ENCODE data around the gene APOBEC2. TPM values are rescaled to one million over a fixed set of nuclear protein-coding genes. Genes with fewer than 3 reads are reported as not detected.

The APOBEC2 gene
- total RNA-seq, 2 donors from 2014 or later: not detected

DNA sequence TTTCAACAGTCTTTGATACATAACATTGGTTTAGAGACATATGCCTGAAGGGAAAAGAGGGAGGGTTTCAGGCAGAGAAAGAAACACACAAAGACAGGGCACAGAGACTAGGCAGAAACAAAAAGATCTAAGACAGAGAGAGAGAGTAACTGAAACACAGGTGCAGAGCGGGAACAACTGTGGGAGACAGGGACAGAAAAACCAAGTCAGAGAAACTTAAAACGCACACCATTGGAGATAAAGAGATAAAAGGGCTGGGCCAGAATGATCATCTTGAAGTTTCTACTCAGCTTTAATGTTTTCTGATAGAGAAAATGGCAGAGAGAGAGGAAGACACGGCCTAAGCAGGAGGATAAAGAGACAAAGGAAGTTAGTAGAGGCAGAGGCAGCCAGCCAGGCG, 25.8 kb upstream of the APOBEC2 start:
- no peaks in the 10 kb centered on the region for H3K9me3 ChIP-seq (ENCODE audit: control insufficient read depth, low read length, poor library complexity, severe bottlenecking)
- DNase-seq (no peak), ATAC-seq (no peak)
- Mint-ChIP-seq H3K36me3 (ENCODE audit: low read depth) (no peaks in the 10 kb centered on the region), H3K27me3 (no peaks in the 10 kb centered on the region), H3K4me3 (peak overlapping the region; percentile 95), H3K4me1 (peaks cover 25% of the 10 kb centered on the region), H3K27ac (peak overlapping the region; percentile 95)

DNA sequence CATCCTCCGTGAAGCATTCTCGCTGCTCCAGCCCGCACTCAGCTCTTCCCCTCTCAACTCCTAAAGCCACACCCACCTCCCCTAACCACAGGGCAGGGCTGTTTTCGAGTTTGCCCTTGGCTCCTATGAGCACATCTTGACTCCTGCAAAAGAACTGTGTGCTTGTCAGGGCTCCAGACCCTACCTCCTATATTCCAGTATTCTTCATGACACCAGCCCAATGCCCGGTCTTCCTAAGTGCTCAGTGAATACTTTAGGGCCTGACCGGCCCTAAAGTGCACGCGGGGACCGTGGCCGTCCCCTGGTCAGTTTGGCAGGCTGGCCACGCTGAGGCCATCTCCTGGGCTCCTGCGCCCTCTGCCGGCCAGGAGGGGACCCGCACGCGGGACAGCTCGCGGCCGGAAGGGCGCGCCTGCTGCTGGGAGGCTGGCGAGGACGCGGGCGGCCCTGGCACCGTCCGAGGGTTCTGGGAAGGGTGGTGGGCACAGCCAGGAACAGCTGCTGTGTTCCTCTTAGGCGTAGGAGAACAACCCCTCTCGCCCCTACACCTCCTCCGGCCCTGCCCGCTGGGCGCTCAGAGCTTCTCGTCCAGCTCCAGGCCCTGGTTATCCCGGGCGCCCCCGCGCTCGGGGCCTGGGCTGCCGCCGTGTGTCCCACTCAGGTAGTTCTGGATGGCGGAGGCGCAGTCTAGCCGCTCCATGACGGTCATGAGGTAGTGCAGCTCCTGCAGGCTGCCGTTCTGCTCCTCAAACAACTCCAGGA, 25.0 kb upstream of the APOBEC2 start:
- H3K4me3 Mint-ChIP-seq: peak overlapping the region; percentile 95
- H3K9me3 ChIP-seq (ENCODE audit: control insufficient read depth, low read length, poor library complexity, severe bottlenecking): no peaks in the 10 kb centered on the region
- no peaks in the 10 kb centered on the region for H3K36me3 Mint-ChIP-seq (ENCODE audit: low read depth)
- ATAC-seq (peak; percentile 93), DNase-seq (peak; percentile 61 to 76 (median 68))
- peak overlapping the region; percentile 95 for H3K27ac Mint-ChIP-seq
- H3K4me1 Mint-ChIP-seq: peaks cover 25% of the 10 kb centered on the region
- no peaks in the 10 kb centered on the region for H3K27me3 Mint-ChIP-seq

DNA sequence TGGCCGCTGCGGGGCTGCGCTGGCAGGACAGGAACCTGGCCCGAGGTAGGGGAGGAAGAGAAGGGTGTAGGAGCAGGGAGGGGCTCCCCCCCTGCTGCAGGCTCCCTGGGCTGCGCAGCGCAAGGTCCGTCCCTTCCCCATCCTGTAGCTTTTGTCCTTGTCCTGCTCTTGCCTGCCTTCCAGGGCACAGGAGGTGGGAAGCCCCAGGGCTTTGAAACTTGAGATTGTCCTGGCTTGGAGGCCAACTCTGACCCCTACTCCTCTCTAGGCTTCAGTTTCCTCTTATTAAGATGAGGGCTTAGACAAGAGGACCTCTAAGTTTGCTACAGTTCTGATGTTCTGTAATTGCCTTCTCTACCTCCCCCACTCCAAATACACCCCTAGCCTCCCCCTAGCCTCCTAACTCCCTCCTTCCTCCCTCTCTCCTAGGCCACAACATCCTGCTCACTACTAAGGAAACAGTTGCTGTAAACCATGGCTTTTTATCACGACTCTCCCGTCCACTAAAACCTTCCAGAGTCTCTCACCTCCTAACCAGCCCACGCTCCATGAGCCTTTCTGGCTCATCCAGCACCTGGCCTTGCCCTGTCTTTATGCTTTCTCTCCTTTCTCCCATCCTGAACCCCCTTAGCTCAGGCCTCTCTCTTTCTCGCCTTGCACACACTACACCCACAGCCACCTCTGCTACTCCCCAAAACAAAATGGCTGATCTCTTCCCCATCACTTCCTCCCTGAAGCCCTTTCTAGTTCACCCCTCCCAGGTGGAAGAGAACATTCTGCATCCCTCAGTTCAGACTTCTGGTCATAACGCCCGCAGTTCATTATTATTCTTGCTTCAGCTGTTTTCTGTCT, 24.2 kb upstream of the APOBEC2 start:
- Mint-ChIP-seq H3K4me3 (peak overlapping the region; percentile 95), H3K4me1 (peaks cover 30% of the 10 kb centered on the region), H3K27me3 (no peaks in the 10 kb centered on the region), H3K27ac (peak overlapping the region; percentile 95), H3K36me3 (ENCODE audit: low read depth) (peaks cover 5% of the 10 kb centered on the region)
- H3K9me3 ChIP-seq (ENCODE audit: control insufficient read depth, low read length, poor library complexity, severe bottlenecking): no peaks in the 10 kb centered on the region
- ATAC-seq (no peak), DNase-seq (no peak)

DNA sequence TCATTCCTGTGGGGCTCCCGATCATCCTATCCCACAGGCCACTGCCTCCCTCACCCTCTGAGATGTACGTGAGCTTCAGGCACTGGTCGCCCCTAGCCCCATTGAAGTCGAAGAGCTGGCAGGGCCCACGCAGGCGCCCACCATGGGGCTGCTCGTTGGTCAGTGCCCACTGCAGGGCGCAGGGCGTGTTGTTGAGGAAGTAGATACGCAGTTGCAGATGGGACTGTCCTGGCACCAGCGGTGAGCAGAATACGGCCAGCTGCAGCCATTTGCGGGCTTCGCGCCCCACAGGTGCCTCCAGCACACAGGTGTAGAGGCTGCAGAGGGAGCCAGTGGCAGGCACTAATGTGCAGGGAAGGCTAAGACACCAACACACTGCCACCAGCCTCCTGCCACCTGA, 20.2 kb upstream of the APOBEC2 start:
- no peak overlapping the region for H3K4me3 Mint-ChIP-seq
- peaks cover 20% of the 10 kb centered on the region for H3K4me1 Mint-ChIP-seq
- peak overlapping the region; percentile 63 for H3K27ac Mint-ChIP-seq

DNA sequence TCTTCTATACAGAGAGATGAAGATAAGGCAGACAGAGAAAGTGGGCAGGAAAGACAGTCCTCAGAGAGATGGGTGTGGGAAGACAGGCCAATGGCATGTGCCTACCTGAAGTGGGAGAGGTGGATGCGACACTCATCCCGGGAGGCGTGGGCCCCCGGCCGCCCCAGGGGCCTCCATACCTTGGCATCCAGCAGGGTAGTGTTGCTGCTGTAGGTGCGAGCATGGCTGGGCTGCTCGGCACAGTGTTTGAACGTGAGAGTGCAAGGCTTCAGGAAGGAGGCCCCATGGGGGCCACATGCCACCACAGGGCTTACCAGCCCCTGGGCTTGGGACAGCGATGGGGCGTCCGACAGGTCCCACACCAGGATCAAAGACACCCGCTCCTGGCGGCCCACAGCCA, 19.2 kb upstream of the APOBEC2 start:
- Mint-ChIP-seq H3K27me3 (no peaks in the 10 kb centered on the region), H3K4me1 (peaks cover 16% of the 10 kb centered on the region), H3K4me3 (no peak overlapping the region), H3K36me3 (ENCODE audit: low read depth) (peaks cover 5% of the 10 kb centered on the region), H3K27ac (no peak overlapping the region)
- no peaks in the 10 kb centered on the region for H3K9me3 ChIP-seq (ENCODE audit: control insufficient read depth, low read length, poor library complexity, severe bottlenecking)
- DNase-seq (no peak), ATAC-seq (no peak)

More for the DNA sequence above, 20.2 kb upstream of the APOBEC2 start:
- ATAC-seq (no peak), DNase-seq (no peak)
- H3K9me3 ChIP-seq (ENCODE audit: control insufficient read depth, low read length, poor library complexity, severe bottlenecking): no peaks in the 10 kb centered on the region
- peaks cover 5% of the 10 kb centered on the region for H3K36me3 Mint-ChIP-seq (ENCODE audit: low read depth)
- no peaks in the 10 kb centered on the region for H3K27me3 Mint-ChIP-seq

DNA sequence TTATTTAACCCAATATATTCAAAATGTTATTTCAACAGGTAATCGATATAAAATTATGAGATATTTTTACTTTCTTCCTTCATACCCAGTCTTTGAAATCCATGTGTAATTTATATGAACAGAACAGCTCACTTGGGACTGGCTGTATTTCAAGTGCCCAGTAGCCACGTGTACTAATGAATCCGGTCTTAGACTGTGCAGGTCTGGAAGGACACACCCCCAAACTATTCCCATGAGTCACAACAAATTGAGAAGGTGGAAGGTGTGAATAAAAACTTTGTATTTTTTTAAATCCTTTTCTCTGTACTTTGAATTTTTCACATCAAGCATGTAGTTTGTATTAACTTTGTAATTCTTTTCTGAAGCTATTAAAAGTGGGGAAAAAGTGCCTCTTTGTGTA, 16.8 kb upstream of the APOBEC2 start:
- Mint-ChIP-seq H3K4me1 (peaks cover 7% of the 10 kb centered on the region), H3K4me3 (no peak overlapping the region), H3K36me3 (ENCODE audit: low read depth) (peaks cover 5% of the 10 kb centered on the region), H3K27ac (no peak overlapping the region), H3K27me3 (no peaks in the 10 kb centered on the region)
- no peak for DNase-seq
- H3K9me3 ChIP-seq (ENCODE audit: control insufficient read depth, low read length, poor library complexity, severe bottlenecking): no peaks in the 10 kb centered on the region
- no peak for ATAC-seq

DNA sequence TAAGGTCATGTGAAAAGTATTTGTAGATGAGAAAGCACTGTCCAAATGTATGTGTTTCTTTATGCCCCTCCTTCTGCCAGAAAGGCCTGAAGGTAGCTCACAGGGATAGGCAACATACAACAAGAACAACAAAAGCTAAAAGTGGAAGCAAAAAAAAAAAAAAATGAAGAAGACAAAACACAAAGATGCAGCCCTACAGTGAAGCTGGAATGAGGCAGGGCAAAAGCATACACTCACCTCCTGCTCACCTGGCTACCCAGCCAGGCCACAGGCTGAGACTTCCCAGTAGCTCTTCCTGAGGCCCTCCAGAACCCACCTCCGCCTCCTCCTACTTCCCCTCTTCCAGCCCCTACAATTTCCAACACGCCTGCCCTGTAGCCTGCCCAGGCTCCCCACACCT, 16.4 kb upstream of the APOBEC2 start:
- DNase-seq (no peak), ATAC-seq (no peak)
- Mint-ChIP-seq H3K27me3 (no peaks in the 10 kb centered on the region), H3K36me3 (ENCODE audit: low read depth) (peaks cover 5% of the 10 kb centered on the region), H3K4me1 (peaks cover 7% of the 10 kb centered on the region), H3K27ac (no peak overlapping the region), H3K4me3 (no peak overlapping the region)
- H3K9me3 ChIP-seq (ENCODE audit: control insufficient read depth, low read length, poor library complexity, severe bottlenecking): no peaks in the 10 kb centered on the region

DNA sequence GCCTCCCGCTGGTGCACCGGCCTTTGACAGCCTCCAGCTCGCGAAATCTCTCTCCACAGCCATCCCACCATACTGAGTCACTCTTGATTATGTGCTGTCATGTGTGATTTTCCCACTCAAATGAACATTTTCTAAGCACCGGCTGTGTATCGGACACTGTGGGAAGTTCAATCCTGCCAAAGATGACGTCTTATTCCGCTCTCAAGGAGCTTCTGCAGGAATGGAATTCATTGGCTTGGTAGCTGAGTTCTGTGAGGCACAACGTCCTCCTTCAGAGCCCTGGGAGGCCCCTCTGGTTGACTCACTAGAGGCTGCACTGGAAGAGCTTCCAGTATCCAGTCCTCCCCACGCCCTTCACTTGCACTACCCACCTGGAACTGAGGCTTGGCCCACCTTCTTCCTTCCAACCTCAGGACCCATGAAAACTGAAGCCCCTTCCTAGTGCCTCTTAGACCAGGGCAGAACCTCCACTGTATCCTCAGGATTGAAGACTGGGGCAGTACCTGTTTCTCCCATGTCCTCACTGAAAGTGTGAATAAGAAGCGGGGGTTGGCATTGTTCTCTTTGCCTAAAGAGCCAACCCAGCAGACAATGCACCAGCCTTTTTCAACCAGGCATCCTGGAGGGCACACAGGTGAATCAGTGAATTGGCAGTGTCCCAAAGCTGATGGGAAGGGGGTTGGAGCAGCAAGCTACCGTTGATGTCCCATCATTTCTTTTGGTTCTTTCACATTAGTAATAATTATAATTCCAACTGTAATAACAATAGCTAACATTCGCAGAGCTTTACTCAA, 15.7 kb upstream of the APOBEC2 start:
- ATAC-seq (no peak), DNase-seq (no peak)
- Mint-ChIP-seq H3K27me3 (no peaks in the 10 kb centered on the region), H3K36me3 (ENCODE audit: low read depth) (peaks cover 5% of the 10 kb centered on the region), H3K4me1 (peaks cover 7% of the 10 kb centered on the region), H3K4me3 (no peak overlapping the region), H3K27ac (no peak overlapping the region)
- H3K9me3 ChIP-seq (ENCODE audit: control insufficient read depth, low read length, poor library complexity, severe bottlenecking): no peaks in the 10 kb centered on the region

DNA sequence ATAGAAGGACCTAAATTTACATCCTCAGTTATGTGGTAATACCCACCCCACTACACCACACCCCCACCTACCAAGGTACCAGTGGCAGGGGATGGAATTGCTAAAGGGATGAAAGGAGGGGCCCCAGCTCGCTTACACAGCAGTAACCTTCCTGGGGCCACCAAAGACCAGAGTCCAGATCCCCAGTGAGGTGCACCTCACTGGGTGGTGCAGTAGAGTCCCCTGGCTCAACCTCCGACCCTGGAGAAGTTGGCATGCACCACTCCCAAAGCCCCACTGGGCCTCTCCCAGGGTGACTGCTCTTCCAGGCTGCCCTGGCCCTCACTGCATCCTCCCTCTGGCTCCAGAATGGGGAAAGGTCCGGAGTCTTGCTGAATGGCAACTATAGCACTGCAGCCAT, 14.8 kb upstream of the APOBEC2 start:
- no peak for ATAC-seq
- H3K4me1 Mint-ChIP-seq: peaks cover 7% of the 10 kb centered on the region
- peaks cover 5% of the 10 kb centered on the region for H3K36me3 Mint-ChIP-seq (ENCODE audit: low read depth)
- no peaks in the 10 kb centered on the region for H3K27me3 Mint-ChIP-seq
- H3K27ac Mint-ChIP-seq: no peak overlapping the region
- no peak for DNase-seq
- H3K9me3 ChIP-seq (ENCODE audit: control insufficient read depth, low read length, poor library complexity, severe bottlenecking): no peaks in the 10 kb centered on the region
- H3K4me3 Mint-ChIP-seq: no peak overlapping the region

DNA sequence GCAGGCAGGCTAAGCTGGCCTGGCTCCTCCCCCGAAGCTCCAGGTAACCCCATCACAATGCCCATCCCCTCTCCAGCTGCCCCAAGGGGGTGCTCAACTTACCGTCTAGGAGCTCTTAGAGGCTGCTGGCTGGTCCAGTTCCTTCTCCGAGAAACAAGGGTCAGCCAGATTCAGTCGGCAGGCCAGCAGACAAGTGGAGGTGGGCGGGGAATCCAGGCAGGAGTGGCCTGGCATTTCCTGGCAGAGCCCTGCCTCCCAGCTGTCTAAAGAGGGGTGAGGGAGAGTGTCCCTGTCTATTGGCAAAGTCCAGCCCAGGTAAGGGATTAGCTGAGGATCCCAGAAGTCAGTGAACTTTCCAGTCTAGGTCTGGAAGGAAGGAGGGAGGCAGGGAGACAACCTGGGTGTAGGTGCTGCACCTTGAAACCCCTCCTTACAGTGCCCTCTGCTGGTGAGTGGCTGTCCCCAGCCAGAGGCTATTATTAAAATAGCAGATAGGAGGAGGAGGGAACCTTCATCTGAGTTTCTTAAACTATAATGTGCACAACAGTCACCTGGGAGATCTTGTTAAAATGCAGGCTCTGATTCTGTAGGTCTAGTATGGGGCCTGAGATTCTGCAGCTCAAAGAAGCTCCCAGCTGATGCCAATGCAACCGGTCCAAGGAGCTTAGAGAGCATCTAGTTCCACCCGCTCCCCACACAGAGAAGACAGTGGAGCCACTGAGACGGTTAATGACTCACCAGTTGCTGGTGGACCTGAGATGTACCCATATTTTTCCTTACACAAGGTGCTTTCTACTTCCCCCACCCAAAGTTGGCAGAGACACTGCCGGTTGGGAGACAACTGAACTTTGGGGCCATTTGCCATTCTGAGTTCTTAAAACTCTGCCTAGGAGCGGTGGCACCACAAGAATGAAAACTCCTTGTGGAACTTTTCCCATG, 13.7 kb upstream of the APOBEC2 start, which contains the start of gene UNC5CL:
TSS of gene UNC5CL (minus strand) at position 162 of the 939 bp plus-strand sequence. CDS start 4,147 bp downstream, outside the sequence.
- DNase-seq: peak in 1 of 3 donors; percentile 52
- Mint-ChIP-seq H3K36me3 (ENCODE audit: low read depth) (no peaks in the 10 kb centered on the region), H3K27ac (no peak within 1 kb of the TSS)

DNA sequence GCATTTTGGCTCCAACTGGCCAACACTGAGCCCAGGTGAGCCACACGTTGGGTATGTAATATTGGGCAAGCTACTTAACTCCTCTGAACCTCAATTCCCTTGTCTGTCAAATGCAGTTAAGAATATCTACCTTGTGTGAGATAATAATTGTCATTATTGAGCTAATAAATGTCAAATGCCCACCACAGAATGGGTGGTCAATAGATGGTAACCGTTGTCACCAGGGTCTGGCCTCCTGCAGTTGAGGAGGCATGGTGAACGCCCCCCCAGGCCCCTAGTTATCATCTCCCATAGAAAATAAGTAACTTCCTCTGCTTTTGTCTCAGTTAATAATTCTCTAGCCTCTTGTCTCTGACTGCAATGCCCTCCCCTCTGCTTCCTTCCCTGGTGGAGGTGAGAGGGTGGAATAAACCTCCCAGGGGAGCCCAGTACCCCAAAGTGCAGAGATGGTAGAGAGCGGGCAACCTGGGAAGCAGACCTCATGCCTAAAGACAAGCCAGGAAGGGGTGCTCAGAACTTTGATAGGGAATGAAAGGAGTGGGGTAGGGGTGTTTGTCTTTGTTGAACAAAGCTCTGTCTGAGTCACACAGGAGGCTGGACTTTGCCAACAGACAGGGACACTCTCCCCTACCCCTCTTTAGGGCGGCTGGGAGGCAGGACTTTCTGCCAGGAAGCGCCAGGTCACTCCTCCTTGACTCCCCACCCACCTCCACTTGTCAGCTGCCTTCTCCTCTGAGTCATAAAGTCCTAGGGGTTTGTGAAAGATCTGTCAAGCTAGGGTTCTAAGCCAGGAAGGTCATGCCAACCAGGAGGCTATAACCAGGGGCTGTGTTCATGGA, 12.7 kb upstream of the APOBEC2 start:
- peaks cover 4% of the 10 kb centered on the region for H3K4me1 Mint-ChIP-seq
- ATAC-seq (no peak), DNase-seq (no peak)
- H3K36me3 Mint-ChIP-seq (ENCODE audit: low read depth): no peaks in the 10 kb centered on the region
- no peaks in the 10 kb centered on the region for H3K9me3 ChIP-seq (ENCODE audit: control insufficient read depth, low read length, poor library complexity, severe bottlenecking)
- H3K27ac Mint-ChIP-seq: no peak overlapping the region
- H3K4me3 Mint-ChIP-seq: no peak overlapping the region
- no peaks in the 10 kb centered on the region for H3K27me3 Mint-ChIP-seq

More for the DNA sequence above, 13.7 kb upstream of the APOBEC2 start, which contains the start of gene UNC5CL:
- Mint-ChIP-seq H3K4me3 (no peak within 1 kb of the TSS), H3K27me3 (no peaks in the 10 kb centered on the region), H3K4me1 (peaks cover 4% of the 10 kb centered on the region)
- ATAC-seq: peak; percentile 70
- no peaks in the 10 kb centered on the region for H3K9me3 ChIP-seq (ENCODE audit: control insufficient read depth, low read length, poor library complexity, severe bottlenecking)
